Thyroid gland (tissue), 4 donors: ENCODE results near the gene EFHD1.

Source experiments
- CTCF ChIP-seq, 6 experiments: fragments of 200-600 bp in 3 of 6; fragments of 450-650 bp in 3 of 6; sonication (generic) in 3 of 6; IDR thresholded peaks; one replicate each; pipeline ENCODE4 v1.5.1; 2016 to 2019; ENCODE audit warnings: antibody characterized with exemption in 6 of 6, mild to moderate bottlenecking in 2 of 6, inconsistent platforms in 1 of 6, moderate library complexity in 1 of 6
- POLR2A ChIP-seq, 2 donors: fragments of 450-650 bp; IDR thresholded peaks; one replicate each; pipeline ENCODE4 v1.6.1; 2017; ENCODE audit warnings: antibody characterized with exemption in 2 of 2, mild to moderate bottlenecking in 2 of 2, moderate library complexity in 1 of 2

- TF ChIP-seq POLR2A (IDR thresholded peaks at IDR 0.05) = no peak
- TF ChIP-seq CTCF (IDR thresholded peaks at IDR 0.05) = no peak
These were observed 50.0 kb downstream of the EFHD1 start for GRCh38 chr2:232683368-232683767.
